SK-N-SH (cell line): Measurements from ENCODE around the gene NDUFC1. TPM values are rescaled to one million over a fixed set of nuclear protein-coding genes. Genes with fewer than 3 reads are reported as not detected.

Source experiments
- CTCF ChIA-PET: fragments of 300-600, 350-600 bp; formaldehyde crosslinking; extraction: SDS; loops from one replicate; lab custom pipeline; 2021; lab: Yijun Ruan, JAX
- POLR2A ChIA-PET: fragments of 350-600 bp; sonication (Branson Sonifier 250); formaldehyde crosslinking; extraction: SDS; loops from one replicate; lab custom pipeline; 2020; ENCODE audit warnings: antibody characterized with exemption, inconsistent platforms; lab: Yijun Ruan, JAX
- DNase-seq: peaks from one replicate; pipeline ENCODE4 v3.0.0; 2012
- H2AFZ ChIP-seq: fragments of 200-600 bp; sonication (generic); 2 replicates; pipeline ENCODE4 v1.8.1; 2016; ENCODE audit warnings: antibody characterized with exemption, mild to moderate bottlenecking, low read depth
- H3F3A ChIP-seq: fragments of 200-600 bp; sonication (generic); replicated peaks from 2 replicates; pipeline ENCODE3; 2016; ENCODE audit warnings: antibody characterized with exemption, mild to moderate bottlenecking; ENCODE audit not compliant: insufficient read depth
- H3K27ac ChIP-seq, 2 experiments: fragments of 200-500 bp in 1 of 2; fragments of 200-600 bp in 1 of 2; sonication (Bioruptor generic) in 1 of 2; sonication (generic), shearing (Covaris generic) in 1 of 2; 2 replicates each; pipeline versions ENCODE4 v1.5.1 to v1.6.1; 2014 to 2016; ENCODE audit warnings: low read depth in 2 of 2, inconsistent platforms in 1 of 2, low read length in 1 of 2, mild to moderate bottlenecking in 1 of 2, mixed read lengths in 1 of 2
- H3K27me3 ChIP-seq: fragments of 200-600 bp; sonication (generic), shearing (Covaris generic); 2 replicates; pipeline ENCODE4 v1.6.1; 2016; ENCODE audit warnings: mixed run types; ENCODE audit not compliant: insufficient read depth
- H3K36me3 ChIP-seq, 2 experiments: fragments of 200-500 bp in 1 of 2; fragments of 200-600 bp in 1 of 2; sonication (Bioruptor generic) in 1 of 2; sonication (generic) in 1 of 2; replicated peaks in 1 of 2; 2 replicates each; pipeline versions ENCODE3 to v1.5.1; 2014 to 2016; ENCODE audit warnings: low read length in 1 of 2, mild to moderate bottlenecking in 1 of 2; ENCODE audit not compliant: insufficient read depth in 2 of 2, control insufficient read depth in 1 of 2
- H3K4me1 ChIP-seq, 2 experiments: fragments of 200-500 bp in 1 of 2; fragments of 200-600 bp in 1 of 2; sonication (Bioruptor generic) in 1 of 2; sonication (generic), shearing (Covaris generic) in 1 of 2; 2 replicates each; pipeline versions ENCODE4 v1.5.1 to v1.6.1; 2014 to 2016; ENCODE audit warnings: low read depth in 1 of 2, low read length in 1 of 2, mixed run types in 1 of 2; ENCODE audit not compliant: insufficient read depth in 2 of 2, control insufficient read depth in 1 of 2
- H3K4me2 ChIP-seq: fragments of 200-600 bp; sonication (generic), shearing (Covaris generic); 2 replicates; pipeline ENCODE4 v1.6.1; 2017; ENCODE audit warnings: mixed run types
- H3K4me3 ChIP-seq, 2 experiments: fragments of 200-500 bp in 1 of 2; fragments of 200-600 bp in 1 of 2; sonication (Bioruptor generic) in 1 of 2; sonication (generic), shearing (Covaris generic) in 1 of 2; 2 replicates each; pipeline versions ENCODE4 v1.5.1 to v1.8.1; 2014 to 2016; ENCODE audit warnings: low read depth in 2 of 2, inconsistent platforms in 1 of 2, low read length in 1 of 2, mild to moderate bottlenecking in 1 of 2, mixed read lengths in 1 of 2, moderate library complexity in 1 of 2
- H3K79me2 ChIP-seq: fragments of 200-600 bp; sonication (generic); 2 replicates; pipeline ENCODE4 v1.8.1; 2017; ENCODE audit warnings: mild to moderate bottlenecking; ENCODE audit not compliant: insufficient read depth
- H3K9ac ChIP-seq: fragments of 200-600 bp; sonication (generic); 2 replicates; pipeline ENCODE4 v1.6.1; 2017; ENCODE audit warnings: mixed run types
- H3K9me2 ChIP-seq: fragments of 200-600 bp; sonication (generic); 2 replicates; pipeline ENCODE4 v1.6.1; 2017; ENCODE audit warnings: mixed run types
- H3K9me3 ChIP-seq: fragments of 200-600 bp; sonication (generic); 2 replicates; pipeline ENCODE4 v1.6.1; 2017; ENCODE audit warnings: mixed run types, mild to moderate bottlenecking, moderate library complexity
- H4K20me1 ChIP-seq: fragments of 200-600 bp; sonication (generic); 2 replicates; pipeline ENCODE4 v1.6.1; 2017; ENCODE audit warnings: mild to moderate bottlenecking, mixed run types; ENCODE audit not compliant: insufficient read depth
- CTCF ChIP-seq: fragments of 200-600 bp; sonication (generic); IDR thresholded peaks from 2 replicates; pipeline ENCODE4 v1.6.1; 2017; ENCODE audit warnings: antibody characterized with exemption, mild to moderate bottlenecking, moderate library complexity
- ELF1 ChIP-seq: IDR thresholded peaks from 2 replicates; pipeline ENCODE4 v1.4.0; 2012
- EZH2phosphoT487 ChIP-seq: fragments of 200-600 bp; sonication (generic); IDR thresholded peaks from 2 replicates; pipeline ENCODE4 v1.6.1; 2017; ENCODE audit warnings: low read depth, mixed run types, mild to moderate bottlenecking, antibody characterized with exemption, moderate library complexity, borderline replicate concordance
- FOSL2 ChIP-seq: IDR thresholded peaks from 2 replicates; pipeline ENCODE4 v1.4.0; 2012; ENCODE audit warnings: low read depth, mild to moderate bottlenecking, moderate library complexity, borderline replicate concordance
- JUND ChIP-seq: IDR thresholded peaks from 2 replicates; pipeline ENCODE4 v1.4.0; 2012
- NFIC ChIP-seq: IDR thresholded peaks from 2 replicates; pipeline ENCODE4 v1.4.0; 2012; ENCODE audit warnings: borderline replicate concordance
- PBX3 ChIP-seq: IDR thresholded peaks from 2 replicates; pipeline ENCODE4; 2012
- POLR2AphosphoS5 ChIP-seq: IDR thresholded peaks from 2 replicates; pipeline ENCODE4 v1.6.1; 2012; ENCODE audit warnings: low read depth, low read length
- REST ChIP-seq: IDR thresholded peaks from 2 replicates; pipeline ENCODE4 v1.6.1; 2012; ENCODE audit warnings: mild to moderate bottlenecking, low read depth, low read length, moderate library complexity
- SIN3A ChIP-seq: IDR thresholded peaks from 2 replicates; pipeline ENCODE4 v1.6.1; 2012; ENCODE audit warnings: low read depth, mild to moderate bottlenecking, low read length, moderate library complexity, borderline replicate concordance
- USF1 ChIP-seq: IDR thresholded peaks from 2 replicates; pipeline ENCODE4 v1.4.0; 2012; ENCODE audit warnings: low read depth, borderline replicate concordance
- ZBTB33 ChIP-seq: IDR thresholded peaks from 2 replicates; pipeline ENCODE4 v1.4.0; 2012; ENCODE audit warnings: low read depth, borderline replicate concordance
- polyA plus RNA-seq, 3 experiments: library from polyadenylated mRNA; depleted of rRNA; stranded (reverse); fragments of >200 nt; gene quantifications; 2 replicates each; pipeline ENCODE4 v1.2.3, GENCODE V29; 2012

Gene NDUFC1
- polyA plus RNA-seq, 1 of the 3 experiments (the other 2 are of a cell fraction): 101 TPM

- TF ChIP-seq PBX3 (no peak; the same call in 1 of the 2 replicates), USF1 (no peak), NFIC (no peak), POLR2AphosphoS5 (no peak)
These were observed at the start of gene NDUFC1 (continued) for GRCh38 chr4:139301821-139302611.

GRCh38 chr4:139337612-139338011, 35.3 kb upstream of the NDUFC1 start:
- no peaks in the 10 kb centered on the region for H3K9me3 ChIP-seq
- no peaks in the 10 kb centered on the region for H3F3A ChIP-seq
- 0 out of 4 replicates have a peak, but pooled peaks cover 0 to 4% of the 10 kb centered on the region in 2 experiments for H3K4me1 ChIP-seq
- H4K20me1 ChIP-seq: peaks cover 13% of the 10 kb centered on the region
- no peaks in the 10 kb centered on the region for H3K27me3 ChIP-seq
- peaks cover 7 to 65% of the 10 kb centered on the region in 2 experiments for H3K36me3 ChIP-seq
- ChIA-PET POLR2A (no interaction called here), CTCF (interaction anchor here (0.9 kb wide), 1 partner anchor 11 kb away, joined by 3 read pairs; no protein-coding TSS in a partner anchor)
- no peak for TF ChIP-seq EZH2phosphoT487
- no peak for TF ChIP-seq FOSL2
- no peak for TF ChIP-seq REST
- TF ChIP-seq ZBTB33: no peak
- TF ChIP-seq JUND: no peak
- no peak for TF ChIP-seq SIN3A
- no peak for TF ChIP-seq ELF1
- no peak for TF ChIP-seq CTCF
- H3K9ac ChIP-seq: no peak overlapping the region
- DNase-seq: no peak
- H3K27ac ChIP-seq: no peak overlapping the region
- peaks cover 94% of the 10 kb centered on the region for H3K79me2 ChIP-seq
- H3K4me2 ChIP-seq: no peak overlapping the region
- H3K4me3 ChIP-seq: no peak overlapping the region
- no peak overlapping the region for H2AFZ ChIP-seq
- H3K9me2 ChIP-seq: no peaks in the 10 kb centered on the region
